GM18505 (cell line): Measurements from ENCODE around the gene ST8SIA5.

Experiments
- ATAC-seq: cut with Tn5 transposase; IDR thresholded peaks from one replicate; pipeline ENCODE4 v1.9.1; 2021; ENCODE audit not compliant: unreplicated experiment
- POLR2A ChIP-seq: IDR thresholded peaks from 4 replicates; pipeline ENCODE4 v1.6.1; 2011; ENCODE audit warnings: borderline replicate concordance; ENCODE audit not compliant: insufficient read depth, insufficient read length; ENCODE audit errors: extremely low read depth

Gene ST8SIA5

GRCh38 chr18:46632401-46633071 lies 124.3 kb downstream of the ST8SIA5 start:
- no peak for TF ChIP-seq POLR2A
- no peak for ATAC-seq

- no peak for TF ChIP-seq POLR2A
- ATAC-seq = no peak
These were observed 125.9 kb downstream of the ST8SIA5 start for GRCh38 chr18:46630991-46631390.

- no peak for TF ChIP-seq POLR2A
- no peak for ATAC-seq
These were observed 126.7 kb downstream of the ST8SIA5 start for GRCh38 chr18:46630160-46630559.

GRCh38 chr18:46629361-46629760 lies 127.5 kb downstream of the ST8SIA5 start:
- no peak for ATAC-seq
- TF ChIP-seq POLR2A = no peak

- TF ChIP-seq POLR2A = no peak
- ATAC-seq = no peak
These were observed 128.6 kb downstream of the ST8SIA5 start for GRCh38 chr18:46628206-46628605.

GRCh38 chr18:46627136-46627535 lies 129.7 kb downstream of the ST8SIA5 start:
- ATAC-seq = no peak
- TF ChIP-seq POLR2A = no peak

- ATAC-seq = no peak
- no peak for TF ChIP-seq POLR2A
These were observed 131.8 kb downstream of the ST8SIA5 start for GRCh38 chr18:46625069-46625468.

- TF ChIP-seq POLR2A = no peak
These were observed 132.7 kb downstream of the ST8SIA5 start for GRCh38 chr18:46624127-46624526.

GRCh38 chr18:46623541-46623940 lies 133.3 kb downstream of the ST8SIA5 start:
- TF ChIP-seq POLR2A = no peak
- ATAC-seq = no peak

More at GRCh38 chr18:46624127-46624526, 132.7 kb downstream of the ST8SIA5 start:
- no peak for ATAC-seq

- no peak for TF ChIP-seq POLR2A
- ATAC-seq = no peak
These were observed 133.9 kb downstream of the ST8SIA5 start for GRCh38 chr18:46622999-46623398.

- no peak for ATAC-seq
- no peak for TF ChIP-seq POLR2A
These were observed 134.4 kb downstream of the ST8SIA5 start for GRCh38 chr18:46622451-46622850.

- ATAC-seq = no peak
These were observed 135.0 kb downstream of the ST8SIA5 start for GRCh38 chr18:46621871-46622270.

GRCh38 chr18:46621111-46621766 lies 135.6 kb downstream of the ST8SIA5 start:
- TF ChIP-seq POLR2A = no peak
- ATAC-seq = no peak

More at GRCh38 chr18:46621871-46622270, 135.0 kb downstream of the ST8SIA5 start:
- no peak for TF ChIP-seq POLR2A

- no peak for ATAC-seq
- TF ChIP-seq POLR2A = no peak
These were observed 137.3 kb downstream of the ST8SIA5 start for GRCh38 chr18:46619559-46619958.
